Measurements from ENCODE around the gene MSL1.
"Not testable (repeated sequence)": the region's sequence is repeated elsewhere in the genome, so short reads cannot be mapped to it uniquely, and the experiment has no call there.

MSL1 gene

DNA sequence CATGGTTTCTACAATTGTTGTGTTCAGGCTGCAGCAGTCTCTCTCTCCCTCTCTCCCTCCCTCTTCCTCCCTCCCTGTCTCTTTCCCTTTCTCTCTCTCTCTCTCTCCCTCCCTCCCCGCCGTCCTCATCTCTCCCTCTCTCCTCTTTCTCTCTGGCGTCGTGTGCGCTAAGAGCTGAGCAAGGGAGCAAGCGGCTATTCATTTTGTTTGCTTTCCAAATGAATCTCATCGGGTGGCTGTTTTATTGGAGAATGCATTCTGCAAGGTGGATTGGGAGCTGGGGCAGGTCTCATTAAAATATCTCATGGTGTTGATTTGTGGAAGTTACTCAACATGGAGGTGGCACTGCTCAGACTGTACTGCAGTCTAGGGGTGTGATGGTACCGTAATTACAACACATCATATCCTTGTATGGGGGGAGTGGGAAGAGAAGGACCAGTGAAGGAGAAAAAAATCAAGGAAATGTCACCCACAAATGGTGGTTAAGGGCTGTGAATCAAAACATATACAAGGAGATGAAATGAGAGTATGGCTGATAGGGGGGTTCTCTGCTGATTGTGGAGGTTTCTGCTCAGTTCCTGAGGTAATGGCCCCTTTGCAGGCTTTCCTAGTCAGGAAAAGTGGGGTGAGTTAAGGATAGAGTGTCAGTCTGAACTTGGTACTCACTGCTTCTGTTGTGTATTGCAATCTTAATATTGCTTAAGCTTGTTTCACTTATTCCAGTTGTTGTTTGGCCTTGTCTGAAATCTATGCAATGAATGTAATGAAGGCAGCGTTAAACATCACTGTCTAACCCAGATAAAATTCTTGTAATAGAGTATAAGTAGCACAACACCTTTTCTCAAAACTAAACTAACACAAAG is 2.7 kb downstream of the MSL1 start:
- in situ Hi-C loops (cut with MboI; ENCODE audit: low sequenced_read_pairs) = no loop called here

- in situ Hi-C loops (cut with MboI; ENCODE audit: low sequenced_read_pairs) = no loop called here
Measured at GRCh38 chr17:40129498-40129897, 7.7 kb downstream of the MSL1 start.

DNA sequence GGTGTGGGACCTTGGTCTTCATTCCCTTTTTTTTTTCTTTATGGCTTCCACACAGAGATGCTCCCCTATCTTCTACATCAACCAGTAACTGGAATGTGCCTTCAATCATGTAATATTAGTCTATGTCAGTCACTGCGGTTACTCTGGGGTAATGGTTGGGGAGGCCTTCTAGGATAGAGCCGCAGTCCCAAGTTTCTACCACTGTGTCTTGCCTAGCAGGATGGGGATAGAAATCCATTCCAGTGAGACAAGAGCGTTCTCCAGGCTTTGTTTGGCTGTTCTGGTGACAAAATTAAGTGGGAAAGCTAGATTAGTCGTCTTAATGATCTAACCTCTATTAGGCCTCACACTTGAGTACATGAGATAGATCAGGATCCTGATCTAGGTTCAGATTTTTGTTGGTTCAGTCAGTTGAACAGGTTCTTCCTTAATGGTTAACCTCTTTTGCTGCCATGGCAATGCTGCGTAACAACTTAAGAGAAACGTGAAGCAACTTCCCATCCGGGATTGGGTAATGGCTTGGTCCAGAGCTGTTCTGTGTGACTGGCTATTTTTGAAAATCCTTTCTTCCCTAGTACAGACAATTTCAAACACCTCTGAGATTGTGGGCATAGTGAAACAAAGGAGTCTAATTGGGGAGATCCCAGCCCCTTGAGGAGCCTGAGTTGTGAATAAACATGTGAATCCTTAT is 8.7 kb downstream of the MSL1 start:
- in situ Hi-C loops (cut with MboI; ENCODE audit: low sequenced_read_pairs) = no loop called here

DNA sequence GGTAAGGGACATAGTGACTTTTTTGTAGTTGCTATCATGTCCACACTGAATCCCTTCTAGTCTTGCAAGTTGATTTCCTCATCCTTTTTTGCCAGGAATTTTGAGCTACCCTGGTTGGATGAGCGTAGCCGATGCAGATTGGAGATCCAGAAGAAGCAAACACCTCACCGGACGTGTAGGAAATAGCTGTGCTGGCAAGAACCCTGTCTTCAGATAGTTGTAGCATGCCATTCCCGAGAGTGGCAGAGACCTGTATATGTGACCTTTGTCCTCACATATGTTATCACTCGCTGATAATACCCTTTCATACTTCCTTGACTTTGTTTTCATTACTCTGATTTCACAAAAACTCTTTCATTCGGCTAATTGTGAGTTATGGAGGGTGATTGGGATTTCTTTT is 12.4 kb downstream of the MSL1 start:
- in situ Hi-C loops (cut with MboI; ENCODE audit: low sequenced_read_pairs) = no loop called here

- in situ Hi-C loops (cut with MboI; ENCODE audit: low sequenced_read_pairs) = no loop called here
Measured at GRCh38 chr17:40135817-40136216, 14.0 kb downstream of the MSL1 start.

- in situ Hi-C loops (cut with MboI; ENCODE audit: low sequenced_read_pairs) = no loop called here
Measured at GRCh38 chr17:40139566-40140058, 17.8 kb downstream of the MSL1 start.

GRCh38 chr17:40143166-40143565 is 21.4 kb downstream of the MSL1 start:
- in situ Hi-C loops (cut with MboI; ENCODE audit: low sequenced_read_pairs) = not testable (repeated sequence)

DNA sequence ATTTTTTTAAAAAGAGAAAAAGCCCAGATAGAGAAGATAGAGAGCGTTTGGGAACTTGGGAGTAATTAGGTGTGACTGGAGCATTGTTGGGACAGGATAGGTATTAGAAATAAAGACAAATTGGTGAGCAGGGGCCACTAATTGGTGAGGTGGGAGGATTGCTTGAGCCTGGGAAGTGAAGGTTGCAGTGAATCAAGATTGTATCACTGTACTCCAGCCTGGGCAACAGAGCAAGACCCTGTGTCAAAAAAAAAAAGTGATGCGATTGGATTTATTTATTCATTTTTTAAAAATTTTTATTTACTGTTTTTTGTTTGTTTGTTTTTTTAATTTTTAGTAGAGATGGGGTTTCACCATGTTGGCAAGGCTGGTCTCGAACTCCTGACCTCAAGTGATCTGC is 23.7 kb downstream of the MSL1 start:
- in situ Hi-C loops (cut with MboI; ENCODE audit: low sequenced_read_pairs) = no loop called here

DNA sequence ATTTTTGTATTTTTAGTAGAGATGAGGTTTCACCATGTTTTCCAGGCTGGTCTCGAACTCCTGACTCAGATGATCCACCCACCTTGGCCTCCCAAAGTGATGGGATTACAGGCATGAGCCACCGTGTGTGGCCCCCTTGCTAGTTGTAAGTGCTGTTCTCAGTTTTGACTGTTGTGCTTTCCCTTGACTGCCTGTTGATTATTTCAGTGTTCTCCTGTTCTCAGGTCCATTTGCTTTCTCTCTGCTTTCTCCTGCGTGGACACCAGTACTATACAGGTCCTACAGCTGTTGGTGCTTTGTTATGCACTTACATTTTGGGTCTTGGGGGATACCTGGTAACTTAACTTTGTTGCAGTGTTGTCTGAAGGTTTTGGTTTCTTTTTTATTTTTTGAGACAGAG is 26.8 kb downstream of the MSL1 start:
- in situ Hi-C loops (cut with MboI; ENCODE audit: low sequenced_read_pairs) = no loop called here

GRCh38 chr17:40150276-40150675 is 28.5 kb downstream of the MSL1 start:
- in situ Hi-C loops (cut with MboI; ENCODE audit: low sequenced_read_pairs) = no loop called here

DNA sequence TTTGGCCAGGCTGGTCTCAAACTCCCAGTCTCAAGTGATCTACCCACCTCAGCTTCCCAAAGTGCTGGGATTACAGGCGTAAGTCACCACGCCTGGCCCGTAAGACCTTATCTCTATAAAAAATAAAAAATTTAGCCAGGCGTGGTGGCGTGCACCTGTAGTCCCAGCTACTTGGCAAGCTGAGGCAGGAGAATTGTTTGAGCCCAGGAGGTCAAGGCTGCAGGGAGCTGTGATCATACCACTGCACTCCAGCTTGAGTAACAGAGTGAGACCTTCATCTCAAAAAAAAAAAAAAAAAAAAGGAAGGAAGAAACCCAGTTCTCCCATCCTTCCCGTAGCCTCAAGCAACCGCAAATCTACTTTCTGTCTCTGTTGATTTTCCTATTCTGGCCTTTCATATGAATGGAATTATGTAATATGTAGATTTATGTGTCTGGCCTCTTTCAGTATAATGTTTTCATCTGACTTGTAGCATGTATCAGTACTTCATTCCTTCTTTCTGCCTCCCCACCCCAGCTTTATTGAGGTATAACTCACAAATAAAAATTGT is 29.7 kb downstream of the MSL1 start:
- in situ Hi-C loops (cut with MboI; ENCODE audit: low sequenced_read_pairs) = no loop called here

DNA sequence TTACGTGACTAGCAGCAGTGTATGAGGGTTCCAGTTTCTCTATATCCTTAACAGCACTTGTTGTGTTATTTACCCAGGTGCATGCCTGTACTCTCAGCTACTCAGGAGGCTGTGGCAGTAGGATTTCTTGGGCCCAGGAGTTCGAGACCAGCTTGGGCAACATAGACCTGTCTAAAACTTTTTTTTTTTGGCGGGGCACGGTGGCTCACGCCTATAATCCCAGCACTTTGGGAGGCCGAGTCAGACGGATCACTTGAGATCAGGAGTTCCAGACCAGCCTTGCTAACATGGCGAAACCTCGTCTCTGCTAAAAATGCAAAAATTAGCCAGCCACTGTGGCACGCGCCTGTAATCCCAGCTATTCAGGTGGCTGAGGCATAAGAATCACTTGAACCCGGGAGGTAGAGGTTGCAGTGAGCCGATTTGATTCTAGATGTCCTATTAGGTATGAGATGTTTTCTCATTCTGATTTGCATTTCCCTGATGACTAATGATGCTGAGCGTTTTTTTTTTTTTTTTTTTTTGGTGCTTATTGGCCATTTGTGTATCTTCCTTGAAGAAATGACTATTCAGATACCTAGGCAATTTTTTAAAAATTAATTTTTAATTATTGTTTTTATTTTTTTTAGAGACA is 31.9 kb downstream of the MSL1 start:
- in situ Hi-C loops (cut with MboI; ENCODE audit: low sequenced_read_pairs) = no loop called here

DNA sequence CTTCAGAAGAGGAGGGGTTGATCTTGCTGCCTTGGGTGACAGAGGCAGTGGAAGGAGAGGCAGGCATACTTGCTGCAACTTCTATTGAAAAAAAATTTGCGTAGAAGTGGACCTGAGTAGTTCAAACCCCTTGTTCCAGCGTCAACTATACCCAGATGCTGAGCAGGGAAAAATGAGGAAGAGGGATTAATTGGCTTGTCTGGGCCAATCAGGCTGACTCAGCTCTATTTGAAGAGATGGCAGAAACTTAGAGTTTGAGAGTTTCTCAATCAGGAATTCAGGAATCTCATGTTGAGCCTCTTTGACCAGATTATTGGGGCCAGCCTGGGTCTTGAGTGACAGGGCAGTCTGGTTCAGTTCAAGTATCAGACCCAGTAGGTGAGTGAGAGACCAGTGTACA is 36.2 kb downstream of the MSL1 start:
- in situ Hi-C loops (cut with MboI; ENCODE audit: low sequenced_read_pairs) = no loop called here

DNA sequence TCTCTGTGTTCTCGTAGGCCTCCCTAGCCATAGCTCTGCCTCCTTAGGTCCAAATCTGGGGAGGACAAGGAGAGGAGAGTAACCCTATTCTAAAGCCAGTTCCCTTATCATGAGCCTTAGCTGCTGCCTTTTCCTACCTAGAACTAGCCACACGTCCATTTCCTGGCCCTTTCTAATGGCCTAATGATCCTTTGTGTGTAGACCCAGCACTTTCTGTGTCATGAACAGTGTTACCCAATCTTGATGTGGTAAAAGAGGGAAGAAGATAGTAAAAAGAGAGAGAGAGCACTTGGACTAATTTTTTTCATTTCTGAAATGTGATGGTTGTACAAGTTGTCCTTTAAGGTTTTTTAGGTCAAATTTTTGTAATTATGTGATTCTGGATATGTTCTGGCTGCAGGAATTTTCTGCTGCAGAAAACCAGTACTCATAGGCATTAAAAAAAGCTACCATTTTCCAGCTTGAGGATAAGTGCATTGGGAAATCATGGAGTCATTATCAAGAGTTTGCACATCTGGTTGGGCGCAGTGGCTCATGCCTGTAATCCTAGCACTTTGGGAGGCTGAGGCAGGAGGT is 36.8 kb downstream of the MSL1 start:
- in situ Hi-C loops (cut with MboI; ENCODE audit: low sequenced_read_pairs) = no loop called here

GRCh38 chr17:40159456-40159855 is 37.7 kb downstream of the MSL1 start:
- in situ Hi-C loops (cut with MboI; ENCODE audit: low sequenced_read_pairs) = no loop called here

- in situ Hi-C loops (cut with MboI; ENCODE audit: low sequenced_read_pairs) = loop anchor here (10.0 kb wide), 1 partner anchor 143 kb away; no protein-coding TSS in a partner anchor
Measured at GRCh38 chr17:40167685-40168261, 46.0 kb downstream of the MSL1 start.

DNA sequence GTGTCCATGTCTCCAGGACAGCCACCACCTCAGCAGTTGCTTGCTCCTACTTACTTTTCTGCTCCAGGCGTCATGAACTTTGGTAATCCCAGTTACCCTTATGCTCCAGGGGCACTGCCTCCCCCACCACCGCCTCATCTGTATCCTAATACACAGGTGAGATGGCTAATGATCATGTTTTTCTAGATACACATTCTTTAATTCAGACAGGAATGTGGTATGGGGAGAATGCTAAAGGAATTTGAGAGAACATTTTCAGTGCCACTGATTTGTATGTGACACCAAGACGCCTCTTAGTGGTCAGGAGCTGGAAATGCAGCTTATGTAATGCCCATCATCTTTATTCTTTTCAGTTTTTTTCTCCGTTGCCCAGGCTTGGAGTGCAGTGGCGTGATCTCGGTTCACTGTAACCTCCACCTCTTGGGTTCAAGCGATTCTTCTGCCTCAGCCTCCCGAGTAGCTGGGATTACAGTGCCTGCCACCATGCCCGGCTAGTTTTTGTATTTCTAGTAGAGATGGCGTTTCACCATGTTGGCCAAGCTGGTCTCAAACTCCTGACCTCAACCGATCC is 46.6 kb downstream of the MSL1 start:
- in situ Hi-C loops (cut with MboI; ENCODE audit: low sequenced_read_pairs) = loop anchor here (10.0 kb wide), 1 partner anchor 144 kb away; no protein-coding TSS in a partner anchor

DNA sequence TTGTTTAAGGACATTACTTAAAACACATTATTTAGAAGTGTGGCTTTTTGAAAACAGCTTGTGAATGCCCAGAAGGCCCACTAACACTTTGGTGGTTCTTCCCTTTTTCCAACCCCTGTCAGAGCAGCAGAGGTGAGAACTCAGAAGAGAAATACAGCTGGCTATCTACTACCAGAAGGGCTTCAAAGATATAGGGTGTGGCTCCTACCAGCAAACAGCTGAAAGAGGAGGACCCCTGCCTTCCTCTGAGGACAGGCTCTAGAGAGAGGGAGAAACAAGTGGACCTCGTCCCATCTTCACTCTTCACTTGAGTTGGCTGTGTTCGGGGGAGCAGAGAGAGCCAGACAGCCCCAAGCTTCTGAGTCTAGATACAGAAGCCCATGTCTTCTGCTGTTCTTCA is 48.6 kb downstream of the MSL1 start:
- in situ Hi-C loops (cut with MboI; ENCODE audit: low sequenced_read_pairs) = no loop called here

GRCh38 chr17:40171750-40172149 is 50.0 kb downstream of the MSL1 start:
- in situ Hi-C loops (cut with MboI; ENCODE audit: low sequenced_read_pairs) = no loop called here

DNA sequence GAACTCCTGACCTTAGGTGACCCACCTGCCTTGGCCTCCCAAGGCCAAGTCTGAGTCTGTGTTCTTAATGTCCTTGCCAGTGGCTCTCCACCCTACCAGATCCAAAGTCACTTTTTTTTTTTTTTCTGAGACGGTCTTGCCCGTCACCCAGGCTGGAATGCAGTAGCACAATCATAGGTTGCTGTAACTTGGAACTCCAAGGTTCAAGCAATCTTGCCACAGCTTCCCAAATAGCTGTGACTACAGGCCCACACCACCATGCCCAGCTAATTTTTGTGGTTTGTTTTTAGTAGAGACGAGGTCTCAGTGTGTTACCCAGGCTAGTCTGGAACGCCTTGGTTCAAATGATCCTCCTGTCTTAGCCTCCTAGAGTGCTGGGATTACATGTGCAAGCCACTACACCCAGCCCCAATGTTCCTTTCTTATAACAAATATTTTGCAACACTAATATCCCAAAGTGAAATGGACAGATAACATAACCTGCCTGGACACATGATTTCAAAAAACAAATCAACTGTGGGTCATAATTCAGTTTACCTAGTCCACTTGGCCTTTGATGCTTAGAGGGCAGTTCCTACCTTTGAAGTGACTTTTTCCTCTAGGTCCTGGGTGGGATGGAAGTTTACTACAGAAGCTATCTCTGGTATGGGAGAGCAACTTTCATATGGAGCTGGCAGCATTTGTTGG is 51.5 kb downstream of the MSL1 start:
- in situ Hi-C loops (cut with MboI; ENCODE audit: low sequenced_read_pairs) = no loop called here
